B cell (primary cell): ENCODE measurements around the gene PDE11A.

Experiments
- CTCF ChIP-seq: fragments of 200-600 bp; IDR thresholded peaks from one replicate; pipeline ENCODE4 v1.8.0; 2022; ENCODE audit warnings: antibody characterized with exemption, mild to moderate bottlenecking
- EZH2 ChIP-seq: IDR thresholded peaks from 2 replicates; pipeline ENCODE4 v1.6.1; 2012; ENCODE audit warnings: borderline replicate concordance, low read depth, mild to moderate bottlenecking, moderate library complexity, low read length; ENCODE audit not compliant: insufficient read depth, poor library complexity, severe bottlenecking

- no peak for TF ChIP-seq CTCF
- no peak for TF ChIP-seq EZH2
Measured at GRCh38 chr2:177622521-177622920, 450.1 kb downstream of the PDE11A start.
